H1 (cell line): ENCODE data around the gene SUCLG2. TPM values are rescaled to one million over a fixed set of nuclear protein-coding genes. Genes with fewer than 3 reads are reported as not detected.

Experiments used
- CTCF ChIA-PET: fragments of 300-600 bp; sonication (Branson Sonifier 250); formaldehyde crosslinking; loops from one replicate; lab custom pipeline; 2021; ENCODE audit not compliant: partially characterized antibody; lab: Charles Lee
- POLR2A ChIA-PET: fragments of 300-600 bp; sonication (Branson Sonifier 250); formaldehyde crosslinking; loops from one replicate; lab custom pipeline; 2021; ENCODE audit warnings: inconsistent platforms; ENCODE audit not compliant: partially characterized antibody; lab: Charles Lee
- DNase-seq, 2 experiments: peaks; one replicate each; pipeline versions ENCODE4 v3.0.0 to v3.0.0-alpha.2; 2010 to 2022; ENCODE audit warnings: low spot score in 2 of 2, low read depth in 1 of 2, mixed read lengths in 1 of 2
- FAIRE-seq: peaks from 2 replicates; lab custom pipeline; 2011; peaks lifted over from hg19 to GRCh38; lab: Jason Lieb, UNC
- H2AFZ ChIP-seq: 2 replicates; pipeline ENCODE4 v1.8.1; 2012; ENCODE audit warnings: low read length, inconsistent platforms
- H2AK5ac ChIP-seq: 2 replicates; pipeline ENCODE4 v1.6.1; 2013; ENCODE audit warnings: low read depth, low read length
- H2BK120ac ChIP-seq: replicated peaks from 2 replicates; pipeline ENCODE3; 2013; ENCODE audit warnings: low read depth, low read length, inconsistent platforms
- H2BK12ac ChIP-seq: 2 replicates; pipeline ENCODE4 v1.6.1; 2013; ENCODE audit warnings: low read depth, low read length
- H2BK15ac ChIP-seq: 2 replicates; pipeline ENCODE4 v1.6.1; 2013; ENCODE audit warnings: low read length
- H2BK20ac ChIP-seq: 2 replicates; pipeline ENCODE4 v1.6.1; 2013; ENCODE audit warnings: low read length
- H2BK5ac ChIP-seq: 2 replicates; pipeline ENCODE4 v1.6.1; 2013; ENCODE audit warnings: low read depth, low read length
- H3K14ac ChIP-seq: 2 replicates; pipeline ENCODE4 v1.6.1; 2013; ENCODE audit warnings: inconsistent platforms; ENCODE audit not compliant: insufficient read length
- H3K18ac ChIP-seq: 2 replicates; pipeline ENCODE4 v1.6.1; 2013; ENCODE audit warnings: low read length; ENCODE audit errors: extremely low read depth
- H3K23ac ChIP-seq: 2 replicates; pipeline ENCODE4 v1.6.1; 2013; ENCODE audit warnings: inconsistent platforms; ENCODE audit not compliant: insufficient read length
- H3K23me2 ChIP-seq: 2 replicates; pipeline ENCODE4 v1.6.1; 2013; ENCODE audit warnings: low read depth, low read length
- H3K27ac ChIP-seq: 2 replicates; pipeline ENCODE4 v1.6.1; 2011; ENCODE audit warnings: low read depth, low read length, inconsistent platforms
- H3K27me3 ChIP-seq, 4 experiments: replicated peaks in 1 of 4; 1 replicate in 1 of 4; 2 replicates in 3 of 4; pipeline versions ENCODE4 v1.6.1 to v1.8.1; 2011 to 2013; ENCODE audit warnings: low read length in 3 of 4, mild to moderate bottlenecking in 3 of 4, inconsistent platforms in 2 of 4, mixed read lengths in 2 of 4, moderate library complexity in 1 of 4; ENCODE audit not compliant: control insufficient read depth in 3 of 4, insufficient read depth in 3 of 4; ENCODE audit errors: extremely low read depth in 1 of 4
- H3K36me3 ChIP-seq, 4 experiments: 2 replicates each; pipeline versions ENCODE4 v1.6.1 to v1.8.1; 2011 to 2013; ENCODE audit warnings: mild to moderate bottlenecking in 4 of 4, low read length in 3 of 4, moderate library complexity in 2 of 4, control low read depth in 1 of 4, inconsistent platforms in 1 of 4; ENCODE audit not compliant: insufficient read depth in 4 of 4, control insufficient read depth in 2 of 4
- H3K4ac ChIP-seq: replicated peaks from 2 replicates; pipeline ENCODE3; 2013; ENCODE audit warnings: low read length, low read depth, mixed read lengths, inconsistent platforms; ENCODE audit not compliant: insufficient read length
- H3K4me1 ChIP-seq, 4 experiments: replicated peaks in 1 of 4; 1 replicate in 1 of 4; 2 replicates in 3 of 4; pipeline versions ENCODE4 v1.6.1 to v1.8.1; 2011 to 2013; ENCODE audit warnings: low read length in 3 of 4, inconsistent platforms in 2 of 4, mixed read lengths in 1 of 4; ENCODE audit not compliant: insufficient read depth in 4 of 4, control insufficient read depth in 3 of 4
- H3K4me2 ChIP-seq, 2 experiments: 2 replicates each; pipeline versions ENCODE4 v1.6.1 to v1.8.1; 2011 to 2013; ENCODE audit warnings: low read depth in 2 of 2, low read length in 2 of 2, control low read depth in 1 of 2, inconsistent platforms in 1 of 2, mild to moderate bottlenecking in 1 of 2; ENCODE audit not compliant: insufficient read depth in 1 of 2
- H3K4me3 ChIP-seq, 4 experiments: fragments of 200-600, 300-600 bp in 1 of 4; sonication (generic), shearing (Covaris generic), sonication (Bioruptor Twin) in 1 of 4; 2 replicates each; pipeline versions ENCODE4 v1.5.1 to v1.8.1; 2011 to 2016; ENCODE audit warnings: low read length in 4 of 4, low read depth in 3 of 4, control low read depth in 2 of 4, inconsistent platforms in 2 of 4, mild to moderate bottlenecking in 2 of 4, mixed read lengths in 1 of 4, moderate library complexity in 1 of 4; ENCODE audit not compliant: insufficient read depth in 2 of 4; ENCODE audit errors: extremely low read depth in 1 of 4
- H3K56ac ChIP-seq: replicated peaks from 2 replicates; pipeline ENCODE3; 2013; ENCODE audit warnings: low read depth, mild to moderate bottlenecking, mixed read lengths, low read length, inconsistent platforms; ENCODE audit not compliant: insufficient read length
- H3K79me1 ChIP-seq: 2 replicates; pipeline ENCODE4 v1.6.1; 2013; ENCODE audit warnings: low read depth, low read length, control low read depth
- H3K79me2 ChIP-seq, 2 experiments: 2 replicates each; pipeline versions ENCODE4 v1.6.1 to v1.8.1; 2012 to 2013; ENCODE audit warnings: low read length in 2 of 2, mild to moderate bottlenecking in 2 of 2, inconsistent platforms in 1 of 2; ENCODE audit not compliant: insufficient read depth in 2 of 2, control insufficient read depth in 1 of 2
- H3K9ac ChIP-seq, 4 experiments: replicated peaks in 1 of 4; 1 replicate in 1 of 4; 2 replicates in 3 of 4; pipeline versions ENCODE4 v1.6.1 to v1.8.1; 2011 to 2013; ENCODE audit warnings: low read depth in 3 of 4, low read length in 3 of 4, control low read depth in 2 of 4, mild to moderate bottlenecking in 2 of 4, moderate library complexity in 2 of 4, inconsistent platforms in 1 of 4; ENCODE audit errors: extremely low read depth in 1 of 4
- H3K9me3 ChIP-seq, 2 experiments: 2 replicates each; pipeline versions ENCODE4 v1.6.1 to v1.8.1; 2012 to 2013; ENCODE audit warnings: mild to moderate bottlenecking in 2 of 2, moderate library complexity in 2 of 2, control low read depth in 1 of 2, inconsistent platforms in 1 of 2, low read depth in 1 of 2, low read length in 1 of 2, mixed read lengths in 1 of 2; ENCODE audit not compliant: insufficient read depth in 2 of 2
- H4K20me1 ChIP-seq, 2 experiments: replicated peaks in 1 of 2; 2 replicates each; pipeline versions ENCODE3 to v1.8.1; 2011 to 2013; ENCODE audit warnings: inconsistent platforms in 2 of 2, low read length in 2 of 2, mild to moderate bottlenecking in 1 of 2; ENCODE audit not compliant: insufficient read depth in 2 of 2, control insufficient read depth in 1 of 2
- H4K5ac ChIP-seq: 2 replicates; pipeline ENCODE4 v1.6.1; 2013; ENCODE audit warnings: low read length, low read depth, mixed read lengths, inconsistent platforms; ENCODE audit not compliant: insufficient read length
- H4K8ac ChIP-seq: 2 replicates; pipeline ENCODE4 v1.8.0; 2013; ENCODE audit warnings: mild to moderate bottlenecking, moderate library complexity, low read length, inconsistent platforms; ENCODE audit not compliant: insufficient read depth; ENCODE audit errors: extremely low read depth
- H4K91ac ChIP-seq: replicated peaks from 2 replicates; pipeline ENCODE3; 2013; ENCODE audit warnings: low read length, mixed read lengths, inconsistent platforms; ENCODE audit not compliant: insufficient read length
- CEBPB ChIP-seq: IDR thresholded peaks from 2 replicates; pipeline ENCODE4 v1.6.1; 2012; ENCODE audit warnings: low read depth, low read length
- FOSL1 ChIP-seq: IDR thresholded peaks from 2 replicates; pipeline ENCODE4 v1.6.1; 2011; ENCODE audit warnings: mild to moderate bottlenecking, low read depth, low read length, moderate library complexity; ENCODE audit not compliant: insufficient read depth
- HDAC2 ChIP-seq, 2 experiments: fragments of 300-600 bp in 1 of 2; sonication (generic) in 1 of 2; IDR thresholded peaks; 2 replicates each; pipeline ENCODE4 v1.6.1; 2011 to 2012; ENCODE audit warnings: low read depth in 2 of 2, low read length in 2 of 2, mild to moderate bottlenecking in 2 of 2, moderate library complexity in 2 of 2, borderline replicate concordance in 1 of 2, inconsistent platforms in 1 of 2
- HDAC6 ChIP-seq: IDR thresholded peaks from one replicate; pipeline ENCODE4 v1.7.1; 2012; ENCODE audit warnings: low read depth, mild to moderate bottlenecking, inconsistent platforms, low read length, moderate library complexity
- KDM5A ChIP-seq: fragments of 200-600 bp; IDR thresholded peaks from 2 replicates; pipeline ENCODE4 v1.7.1; 2012; ENCODE audit warnings: mild to moderate bottlenecking, low read length, inconsistent platforms, mixed read lengths
- RNF2 ChIP-seq: fragments of 200-900, 300-1000 bp; sonication (generic); IDR thresholded peaks from 2 replicates; pipeline ENCODE4 v1.7.1; 2016; ENCODE audit warnings: borderline replicate concordance, low read depth, mild to moderate bottlenecking, antibody characterized with exemption, low read length; ENCODE audit not compliant: poor library complexity, severe bottlenecking; ENCODE audit errors: missing control alignments
- RXRA ChIP-seq: IDR thresholded peaks from 2 replicates; pipeline ENCODE4 v1.6.1; 2011; ENCODE audit warnings: low read depth, mild to moderate bottlenecking, low read length, moderate library complexity; ENCODE audit not compliant: insufficient read depth
- SRF ChIP-seq: IDR thresholded peaks from 2 replicates; pipeline ENCODE4 v1.6.1; 2011; ENCODE audit warnings: mild to moderate bottlenecking, low read depth, low read length, moderate library complexity
- TAF7 ChIP-seq: optimal IDR thresholded peaks from 2 replicates; pipeline ENCODE3; 2011; ENCODE audit warnings: low read depth, mild to moderate bottlenecking, inconsistent platforms, low read length, moderate library complexity, borderline replicate concordance
- ZNF274 ChIP-seq: IDR thresholded peaks from 2 replicates; pipeline ENCODE4 v1.7.0; 2012; ENCODE audit warnings: low read length, borderline replicate concordance; ENCODE audit errors: extremely low read depth
- WGBS, 2 experiments: shearing (Covaris generic) in 1 of 2; methylation state at CpG; one replicate each; pipeline versions ENCODE4 v1.1.6 to v1.1.7; 2013 to 2015; ENCODE audit warnings: low lambda C conversion rate in 2 of 2, mixed read lengths in 2 of 2, inconsistent platforms in 1 of 2, low coverage in 1 of 2, missing lambda C conversion rate in 1 of 2; ENCODE audit not compliant: insufficient replicate concordance in 2 of 2, insufficient coverage in 1 of 2, insufficient read length in 1 of 2; ENCODE audit errors: extremely low coverage in 1 of 2, missing lambda C conversion rate in 1 of 2; 5-methylcytosine and 5-hydroxymethylcytosine counted together
- polyA plus RNA-seq, 7 experiments: library from polyadenylated mRNA; depleted of rRNA in 3 of 7; stranded (reverse) in 5 of 7; unstranded in 2 of 7; fragments of >200 nt in 5 of 7; fragments of 200-250 nt in 2 of 7; gene quantifications; 1 replicate in 5 of 7; 2 replicates in 1 of 7; 4 replicates in 1 of 7; pipeline versions ENCODE4 v1.2.1 to v1.2.3, GENCODE V29; 2011 to 2013; ENCODE audit warnings: missing spikeins in 2 of 7, mixed read lengths in 2 of 7
- total RNA-seq: library from RNA; stranded (reverse); fragmentation: NEBNext Ultra II Directional; extraction: Animal tissue kit (Norgen Biotek cat#: 25700); gene quantifications from 2 replicates; pipeline ENCODE4 v1.2.1, GENCODE V29; 2021
- TF ChIP-seq, protein P1 (sequence below): IDR thresholded peaks from 2 replicates; pipeline ENCODE4 v1.6.1; 2012; ENCODE audit warnings: low read length, inconsistent platforms
- TF ChIP-seq, protein P2 (sequence below): IDR thresholded peaks from 2 replicates; pipeline ENCODE4 v1.6.1; 2012; ENCODE audit warnings: inconsistent platforms

SUCLG2 gene
- total and polyA plus RNA-seq, 2 of the 8 experiments (the other 6 are each of a cell fraction or from before 2014, with no cell fraction given) = 12.9 to 46.2 TPM

DNA sequence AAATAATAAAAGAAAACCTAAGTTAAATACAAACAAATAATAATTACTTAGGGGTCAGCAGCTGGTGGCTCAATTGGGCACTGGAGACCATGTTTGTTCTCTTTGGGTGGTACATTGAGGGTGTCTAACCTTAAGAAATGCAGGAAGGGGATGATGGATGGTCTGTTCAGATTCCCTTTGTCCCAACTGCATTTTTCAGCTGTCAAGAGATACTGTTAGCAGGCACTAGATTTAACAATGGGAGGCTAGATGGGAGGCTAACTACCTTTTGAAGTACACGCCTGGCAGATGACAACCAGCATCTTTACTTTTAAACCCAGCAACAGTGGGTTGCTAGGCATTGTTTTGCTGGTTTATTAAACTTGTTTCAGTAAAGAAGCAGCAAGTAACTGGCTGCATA, 222.5 kb downstream of the SUCLG2 start:
- Histone ChIP-seq H3K18ac (no peak overlapping the region), H3K27me3 (no peaks in the 10 kb centered on the region), H2AK5ac (no peak overlapping the region), H2BK20ac (no peak overlapping the region), H3K79me2 (no peaks in the 10 kb centered on the region), H2BK120ac (no peak overlapping the region), H3K79me1 (no peaks in the 10 kb centered on the region), H2BK12ac (no peak overlapping the region), H4K5ac (no peak overlapping the region), H4K91ac (no peak overlapping the region), H3K23me2 (no peaks in the 10 kb centered on the region), H3K14ac (no peak overlapping the region), H3K56ac (no peak overlapping the region), H2BK15ac (no peak overlapping the region), H3K36me3 (no peaks in the 10 kb centered on the region), H3K4ac (no peak overlapping the region), H3K9ac (peak overlapping the region in 1 of 4 experiments; percentile 34; a peak in 1 of 7 replicates), H3K4me1 (no peaks in the 10 kb centered on the region), H3K27ac (no peak overlapping the region), H2AFZ (no peak overlapping the region), H3K4me3 (no peak overlapping the region), H4K8ac (no peak overlapping the region), H4K20me1 (no peaks in the 10 kb centered on the region), H3K4me2 (no peak overlapping the region), H2BK5ac (no peak overlapping the region), H3K23ac (no peak overlapping the region), H3K9me3 (peaks cover 6 to 7% of the 10 kb centered on the region in 2 experiments; a peak in 2 of 4 replicates)
- ChIA-PET CTCF (no interaction called here), POLR2A (no interaction called here)
- WGBS, 2 experiments = 100% methylated on average over 1 of the region's 1 CpG; no CpG with 5 or more reads in 1 of the 2 experiments
- FAIRE-seq (no peak), DNase-seq (no peak)
- TF ChIP-seq, protein P1, sequence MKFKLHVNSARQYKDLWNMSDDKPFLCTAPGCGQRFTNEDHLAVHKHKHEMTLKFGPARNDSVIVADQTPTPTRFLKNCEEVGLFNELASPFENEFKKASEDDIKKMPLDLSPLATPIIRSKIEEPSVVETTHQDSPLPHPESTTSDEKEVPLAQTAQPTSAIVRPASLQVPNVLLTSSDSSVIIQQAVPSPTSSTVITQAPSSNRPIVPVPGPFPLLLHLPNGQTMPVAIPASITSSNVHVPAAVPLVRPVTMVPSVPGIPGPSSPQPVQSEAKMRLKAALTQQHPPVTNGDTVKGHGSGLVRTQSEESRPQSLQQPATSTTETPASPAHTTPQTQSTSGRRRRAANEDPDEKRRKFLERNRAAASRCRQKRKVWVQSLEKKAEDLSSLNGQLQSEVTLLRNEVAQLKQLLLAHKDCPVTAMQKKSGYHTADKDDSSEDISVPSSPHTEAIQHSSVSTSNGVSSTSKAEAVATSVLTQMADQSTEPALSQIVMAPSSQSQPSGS = no peak
- TF ChIP-seq HDAC6 (no peak), RXRA (no peak), ZNF274 (no peak), FOSL1 (no peak), TAF7 (no peak), SRF (no peak), CEBPB (no peak), RNF2 (no peak), KDM5A (no peak), HDAC2 (IDR thresholded peaks at IDR 0.05; ENCODE audit: borderline replicate concordance in 1 of 2, low read depth in 2 of 2, low read length in 2 of 2) (no peak)
- TF ChIP-seq, protein P2, sequence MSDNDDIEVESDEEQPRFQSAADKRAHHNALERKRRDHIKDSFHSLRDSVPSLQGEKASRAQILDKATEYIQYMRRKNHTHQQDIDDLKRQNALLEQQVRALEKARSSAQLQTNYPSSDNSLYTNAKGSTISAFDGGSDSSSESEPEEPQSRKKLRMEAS = no peak
